ENCODE measurements around the gene ACSBG1. TPM values are rescaled to one million over a fixed set of nuclear protein-coding genes. Genes with fewer than 3 reads are reported as not detected.

ACSBG1 gene
- total RNA-seq, 4 donors from 2014 or later = not detected

- no peak for TF ChIP-seq CTCF (IDR thresholded peaks at IDR 0.05)
- ATAC-seq (ENCODE audit: low FRiP score) (no peak), DNase-seq (ENCODE audit: low spot score) (no peak)
These were observed 38.0 kb upstream of the ACSBG1 start for GRCh38 chr15:78272316-78272715.

- DNase-seq (ENCODE audit: low spot score) (no peak), ATAC-seq (ENCODE audit: low FRiP score) (no peak)
- no peak for TF ChIP-seq CTCF (IDR thresholded peaks at IDR 0.05)
These were observed 32.4 kb upstream of the ACSBG1 start for GRCh38 chr15:78266806-78267205.

- no peak for TF ChIP-seq CTCF (IDR thresholded peaks at IDR 0.05)
- DNase-seq (ENCODE audit: low spot score) = no peak
- ATAC-seq (ENCODE audit: low FRiP score) = no peak
These were observed 31.9 kb upstream of the ACSBG1 start for GRCh38 chr15:78266229-78266628.

- ATAC-seq (ENCODE audit: low FRiP score) = no peak
These were observed 31.4 kb upstream of the ACSBG1 start for GRCh38 chr15:78265752-78266224.

GRCh38 chr15:78265137-78265460 is 30.7 kb upstream of the ACSBG1 start:
- ATAC-seq (ENCODE audit: low FRiP score) (no peak), DNase-seq (ENCODE audit: low spot score) (no peak)
- TF ChIP-seq CTCF (IDR thresholded peaks at IDR 0.05) = no peak

More at GRCh38 chr15:78265752-78266224, 31.4 kb upstream of the ACSBG1 start:
- no peak for DNase-seq (ENCODE audit: low spot score)
- TF ChIP-seq CTCF (IDR thresholded peaks at IDR 0.05) = no peak

- TF ChIP-seq CTCF (IDR thresholded peaks at IDR 0.05) = no peak
- ATAC-seq (ENCODE audit: low FRiP score) (peak; percentile 43), DNase-seq (ENCODE audit: low spot score) (no peak)
These were observed 30.2 kb upstream of the ACSBG1 start, which contains the start of gene DNAJA4 for GRCh38 chr15:78264304-78265136. Gene DNAJA4, plus strand, starts transcription at chr15:78264562. Its CDS starts 202 bp downstream, at chr15:78264764.

- no peak for TF ChIP-seq CTCF (IDR thresholded peaks at IDR 0.05)
- ATAC-seq (ENCODE audit: low FRiP score) (no peak), DNase-seq (ENCODE audit: low spot score) (no peak)
These were observed 29.5 kb upstream of the ACSBG1 start for GRCh38 chr15:78263907-78264303.
